Ishikawa (cell line): ENCODE results near the gene ANKS4B.

Source experiments
- CEBPB ChIP-seq: IDR thresholded peaks from 2 replicates; pipeline ENCODE4 v1.6.1; 2012
- CREB1 ChIP-seq: IDR thresholded peaks from 2 replicates; pipeline ENCODE4 v1.6.1; 2012; ENCODE audit warnings: low read depth
- EGR1 ChIP-seq: IDR thresholded peaks from 2 replicates; pipeline ENCODE4 v1.6.1; 2012
- EP300 ChIP-seq: IDR thresholded peaks from 2 replicates; pipeline ENCODE4 v1.6.1; 2012; ENCODE audit warnings: borderline replicate concordance
- FOXM1 ChIP-seq: IDR thresholded peaks from 2 replicates; pipeline ENCODE4 v1.6.1; 2012; ENCODE audit warnings: low read depth, borderline replicate concordance
- NFIC ChIP-seq: IDR thresholded peaks from 2 replicates; pipeline ENCODE4 v1.6.1; 2012
- RAD21 ChIP-seq: IDR thresholded peaks from 2 replicates; pipeline ENCODE4 v1.6.1; 2012; ENCODE audit warnings: low read depth
- TAF1 ChIP-seq: IDR thresholded peaks from 2 replicates; pipeline ENCODE4 v1.6.1; 2012; ENCODE audit warnings: low read depth, mild to moderate bottlenecking
- TCF12 ChIP-seq: IDR thresholded peaks from 2 replicates; pipeline ENCODE4 v1.6.1; 2012; ENCODE audit warnings: low read depth
- YY1 ChIP-seq: IDR thresholded peaks from 2 replicates; pipeline ENCODE4 v1.6.1; 2012; ENCODE audit warnings: low read depth
- ZBTB7A ChIP-seq: IDR thresholded peaks from 2 replicates; pipeline ENCODE4 v1.6.1; 2012; ENCODE audit warnings: low read depth
- TF ChIP-seq, protein P1 (sequence below): IDR thresholded peaks from 2 replicates; pipeline ENCODE4 v1.6.1; 2012
- TF ChIP-seq, protein P2 (sequence below): IDR thresholded peaks from 2 replicates; pipeline ENCODE4 v1.6.1; 2012
- TF ChIP-seq, protein P3 (sequence below): IDR thresholded peaks from 2 replicates; pipeline ENCODE4 v1.6.1; 2012; ENCODE audit warnings: low read depth, mild to moderate bottlenecking

ANKS4B gene

DNA sequence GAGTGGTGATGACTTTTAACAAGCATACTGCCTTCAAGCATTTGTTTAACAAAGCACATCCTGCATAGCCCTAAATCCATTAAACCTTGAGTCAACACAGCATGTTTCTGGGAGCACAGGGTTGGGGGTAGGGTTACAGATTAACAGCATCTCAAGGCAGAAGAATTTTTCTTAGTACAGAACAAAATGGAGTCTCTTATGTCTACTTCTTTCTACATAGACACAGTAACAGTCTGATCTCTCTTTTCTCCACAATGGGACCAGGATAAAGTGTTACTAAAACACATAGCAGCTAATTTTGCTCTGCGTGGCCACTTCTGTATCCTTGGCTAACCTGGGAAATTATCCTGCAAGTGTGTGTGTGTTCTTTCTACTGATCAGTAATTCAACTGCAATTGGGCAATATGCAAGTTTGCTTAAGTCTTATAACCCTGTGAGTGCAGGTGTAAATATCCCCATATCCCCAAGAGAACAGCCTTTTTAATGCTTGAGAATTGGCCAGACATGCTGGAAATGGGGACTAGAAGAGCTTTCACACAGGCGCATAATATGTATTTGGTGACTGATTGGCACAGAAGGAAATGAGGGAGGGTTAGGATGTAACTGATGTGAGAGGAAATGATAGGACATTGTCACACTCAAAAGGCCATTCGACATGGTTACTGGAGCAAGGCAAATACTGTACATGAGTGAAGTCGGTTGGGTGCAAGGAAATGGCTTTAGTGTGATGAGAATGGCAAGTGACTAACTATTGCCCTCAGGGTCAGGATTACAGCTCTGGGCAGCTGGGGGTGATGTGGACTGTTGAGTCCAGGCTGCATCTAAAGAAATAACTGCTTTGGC is 10.8 kb upstream of the ANKS4B start:
- TF ChIP-seq EP300, result no peak
- no peak for TF ChIP-seq ZBTB7A
- TF ChIP-seq CREB1, result no peak
- TF ChIP-seq, protein P1, sequence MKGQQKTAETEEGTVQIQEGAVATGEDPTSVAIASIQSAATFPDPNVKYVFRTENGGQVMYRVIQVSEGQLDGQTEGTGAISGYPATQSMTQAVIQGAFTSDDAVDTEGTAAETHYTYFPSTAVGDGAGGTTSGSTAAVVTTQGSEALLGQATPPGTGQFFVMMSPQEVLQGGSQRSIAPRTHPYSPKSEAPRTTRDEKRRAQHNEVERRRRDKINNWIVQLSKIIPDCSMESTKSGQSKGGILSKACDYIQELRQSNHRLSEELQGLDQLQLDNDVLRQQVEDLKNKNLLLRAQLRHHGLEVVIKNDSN, result no peak
- no peak for TF ChIP-seq FOXM1
- TF ChIP-seq, protein P2, sequence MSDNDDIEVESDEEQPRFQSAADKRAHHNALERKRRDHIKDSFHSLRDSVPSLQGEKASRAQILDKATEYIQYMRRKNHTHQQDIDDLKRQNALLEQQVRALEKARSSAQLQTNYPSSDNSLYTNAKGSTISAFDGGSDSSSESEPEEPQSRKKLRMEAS, result no peak

DNA sequence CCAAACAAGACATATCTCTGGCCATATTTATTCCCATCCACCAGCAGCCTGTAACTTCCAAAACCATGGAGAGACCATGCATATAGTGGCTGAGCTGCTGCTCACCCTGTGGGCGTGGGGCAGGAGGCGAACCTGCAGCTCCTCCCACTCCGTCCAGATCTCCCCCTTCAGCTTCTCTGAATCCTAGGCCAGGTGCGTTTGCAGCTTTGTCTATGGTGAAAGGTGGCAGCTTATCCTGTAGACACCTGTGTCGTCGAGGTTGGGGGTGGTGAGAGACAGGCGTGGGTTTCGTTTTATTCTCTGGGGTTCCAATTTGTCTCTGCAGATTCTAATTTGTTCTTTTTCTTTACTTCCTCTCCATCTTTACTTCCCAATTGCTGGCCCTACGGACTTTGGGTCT is 9.7 kb upstream of the ANKS4B start:
- TF ChIP-seq RAD21 (no peak), CREB1 (no peak), NFIC (no peak), EGR1 (no peak), ZBTB7A (no peak), FOXM1 (no peak), CEBPB (no peak), TCF12 (no peak)
- TF ChIP-seq, protein P3, sequence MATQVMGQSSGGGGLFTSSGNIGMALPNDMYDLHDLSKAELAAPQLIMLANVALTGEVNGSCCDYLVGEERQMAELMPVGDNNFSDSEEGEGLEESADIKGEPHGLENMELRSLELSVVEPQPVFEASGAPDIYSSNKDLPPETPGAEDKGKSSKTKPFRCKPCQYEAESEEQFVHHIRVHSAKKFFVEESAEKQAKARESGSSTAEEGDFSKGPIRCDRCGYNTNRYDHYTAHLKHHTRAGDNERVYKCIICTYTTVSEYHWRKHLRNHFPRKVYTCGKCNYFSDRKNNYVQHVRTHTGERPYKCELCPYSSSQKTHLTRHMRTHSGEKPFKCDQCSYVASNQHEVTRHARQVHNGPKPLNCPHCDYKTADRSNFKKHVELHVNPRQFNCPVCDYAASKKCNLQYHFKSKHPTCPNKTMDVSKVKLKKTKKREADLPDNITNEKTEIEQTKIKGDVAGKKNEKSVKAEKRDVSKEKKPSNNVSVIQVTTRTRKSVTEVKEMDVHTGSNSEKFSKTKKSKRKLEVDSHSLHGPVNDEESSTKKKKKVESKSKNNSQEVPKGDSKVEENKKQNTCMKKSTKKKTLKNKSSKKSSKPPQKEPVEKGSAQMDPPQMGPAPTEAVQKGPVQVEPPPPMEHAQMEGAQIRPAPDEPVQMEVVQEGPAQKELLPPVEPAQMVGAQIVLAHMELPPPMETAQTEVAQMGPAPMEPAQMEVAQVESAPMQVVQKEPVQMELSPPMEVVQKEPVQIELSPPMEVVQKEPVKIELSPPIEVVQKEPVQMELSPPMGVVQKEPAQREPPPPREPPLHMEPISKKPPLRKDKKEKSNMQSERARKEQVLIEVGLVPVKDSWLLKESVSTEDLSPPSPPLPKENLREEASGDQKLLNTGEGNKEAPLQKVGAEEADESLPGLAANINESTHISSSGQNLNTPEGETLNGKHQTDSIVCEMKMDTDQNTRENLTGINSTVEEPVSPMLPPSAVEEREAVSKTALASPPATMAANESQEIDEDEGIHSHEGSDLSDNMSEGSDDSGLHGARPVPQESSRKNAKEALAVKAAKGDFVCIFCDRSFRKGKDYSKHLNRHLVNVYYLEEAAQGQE, result no peak
- TF ChIP-seq, protein P1, result no peak

DNA sequence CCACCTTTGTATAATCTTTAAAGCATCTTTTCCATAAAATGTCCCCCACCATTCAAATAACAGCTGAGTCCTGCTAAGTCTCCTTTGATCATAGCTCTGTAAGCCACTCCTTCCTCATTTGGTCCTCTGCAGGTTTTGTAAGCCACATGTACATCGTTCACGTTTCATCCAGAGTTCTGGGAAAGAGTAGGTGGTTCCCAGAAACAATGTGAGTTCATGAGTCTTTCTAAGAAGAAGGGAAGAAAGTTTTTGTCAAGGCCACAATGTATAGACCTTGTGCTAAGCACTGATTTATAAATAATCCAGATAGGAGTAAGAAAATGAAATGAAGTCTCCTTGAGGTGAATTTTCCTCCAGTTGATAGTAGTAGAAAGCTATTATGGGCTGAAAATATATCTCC is 8.7 kb upstream of the ANKS4B start:
- no peak for TF ChIP-seq TCF12
- TF ChIP-seq, protein P2, result no peak

DNA sequence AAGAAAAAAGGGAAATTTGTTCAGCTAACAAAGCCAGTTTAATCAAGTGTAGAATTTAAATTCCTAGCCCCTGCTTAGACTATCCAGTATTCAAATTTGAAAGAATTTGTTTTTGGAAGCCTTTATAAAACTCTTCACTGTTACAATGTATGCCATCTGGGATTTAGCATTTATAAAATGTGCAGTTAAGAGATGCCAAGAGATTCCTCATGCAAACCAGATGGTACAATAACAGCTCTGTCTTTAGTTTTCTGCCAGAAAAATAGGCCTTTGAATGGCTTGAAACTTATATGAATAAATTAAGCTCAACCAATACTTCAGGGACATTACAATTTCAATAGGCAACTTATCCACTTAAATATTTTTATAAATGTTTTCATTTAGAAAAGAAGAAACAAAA is 6.8 kb upstream of the ANKS4B start:
- TF ChIP-seq EP300, result no peak
- no peak for TF ChIP-seq YY1
- TF ChIP-seq EGR1, result no peak
- no peak for TF ChIP-seq TAF1
- no peak for TF ChIP-seq FOXM1
- TF ChIP-seq CREB1, result no peak
- TF ChIP-seq CEBPB, result no peak
- TF ChIP-seq, protein P1, result no peak
- TF ChIP-seq, protein P3, result no peak
- TF ChIP-seq TCF12, result no peak
- TF ChIP-seq ZBTB7A, result no peak

DNA sequence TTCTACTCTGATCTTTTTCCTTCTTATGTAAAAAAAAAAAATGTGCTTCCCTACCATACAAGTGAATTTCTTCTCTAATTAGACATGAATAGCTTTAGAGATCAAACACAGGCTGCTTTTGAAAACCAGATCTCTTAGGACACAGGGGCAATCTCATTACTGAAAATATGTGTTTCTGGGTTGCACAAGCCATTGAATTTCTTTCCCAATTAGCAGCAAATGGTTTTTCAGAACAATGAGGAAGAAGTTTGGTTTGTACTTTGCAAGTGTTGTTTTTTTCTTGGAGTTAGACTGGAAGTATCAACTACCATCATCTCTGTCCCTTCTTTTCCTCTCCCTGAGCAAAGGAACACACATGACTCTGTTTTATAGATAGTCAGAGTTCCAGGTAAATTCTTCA is 5.6 kb upstream of the ANKS4B start:
- TF ChIP-seq NFIC (no peak), EP300 (no peak), CREB1 (no peak), FOXM1 (no peak), ZBTB7A (no peak), TAF1 (no peak), YY1 (no peak)
- TF ChIP-seq, protein P3, result no peak
- TF ChIP-seq, protein P2, result no peak
